Heart right ventricle (tissue), 16 donors: ENCODE data around the gene EBF3. TPM values are rescaled to one million over a fixed set of nuclear protein-coding genes. Genes with fewer than 3 reads are reported as not detected.
A peak's percentile ranks its signal among the peaks of the same experiment; 100 is the strongest.

Experiments used
- ATAC-seq, 8 donors: fragments of 200-7000 bp; cut with Tn5 transposase; one replicate each; pipeline ENCODE4 v1.9.1; 2020; ENCODE audit warnings: mild to moderate bottlenecking in 8 of 8, moderate library complexity in 8 of 8, moderate number of reproducible peaks in 1 of 8
- DNase-seq, 2 donors: peaks; one replicate each; pipeline ENCODE4 v3.0.0-alpha.2; 2020
- H3K27ac ChIP-seq, 10 donors: fragments of 200-600 bp; sonication (generic) in 2 of 10; one replicate each; pipeline versions ENCODE4 v1.5.0 to v1.8.0; 2020 to 2022; ENCODE audit warnings: mild to moderate bottlenecking in 3 of 10
- H3K27me3 ChIP-seq, 7 donors: fragments of 200-600 bp; one replicate each; pipeline ENCODE4 v1.8.0; 2021 to 2022; ENCODE audit warnings: mild to moderate bottlenecking in 2 of 7
- H3K36me3 ChIP-seq, 9 donors: fragments of 200-600 bp; sonication (generic) in 1 of 9; one replicate each; pipeline versions ENCODE4 v1.5.0 to v1.8.0; 2020 to 2022; ENCODE audit warnings: mild to moderate bottlenecking in 2 of 9
- H3K4me1 ChIP-seq, 9 donors: fragments of 200-600 bp; sonication (generic) in 1 of 9; one replicate each; pipeline versions ENCODE4 v1.5.0 to v1.8.0; 2020 to 2022; ENCODE audit warnings: mild to moderate bottlenecking in 4 of 9
- H3K4me3 ChIP-seq, 10 donors: fragments of 200-600 bp; sonication (generic) in 2 of 10; one replicate each; pipeline versions ENCODE4 v1.5.0 to v1.8.0; 2020 to 2022; ENCODE audit warnings: mild to moderate bottlenecking in 7 of 10, moderate library complexity in 2 of 10
- H3K9me3 ChIP-seq, 11 donors: fragments of 200-600 bp in 10 of 11; sonication (generic) in 2 of 11; one replicate each; pipeline versions ENCODE4 v1.5.0 to v1.8.0; 2013 to 2022; ENCODE audit warnings: mild to moderate bottlenecking in 2 of 11, control low read depth in 1 of 11, moderate library complexity in 1 of 11
- WGBS, 2 donors: extraction: QIAGEN DNeasy Blood & Tissue Kit; methylation state at CpG; one replicate each; pipeline ENCODE4 v1.1.7; 2013; ENCODE audit warnings: inconsistent platforms in 1 of 2; 5-methylcytosine and 5-hydroxymethylcytosine counted together
- intact Hi-C, 10 donors: fragments of 100-400 bp; cut with DNase I; formaldehyde crosslinking; loops; one replicate each; pipeline versions ENCODE4 v1.11.1 to v1.14.2; 2022
- polyA plus RNA-seq, 2 donors: library from polyadenylated mRNA; stranded (reverse); fragments of 200-250 nt; gene quantifications; one replicate each; pipeline ENCODE4 v1.2.3, GENCODE V29; 2013
- total RNA-seq, 10 donors: library from RNA; stranded (reverse); fragmentation: NEBNext Ultra II Directional in 3 of 10; extraction: Animal tissue kit (Norgen Biotek cat#: 25700) in 3 of 10; gene quantifications; one replicate each; pipeline versions ENCODE4 v1.2.1 to v1.2.4, GENCODE V29; 2021 to 2023
- TF ChIP-seq, protein P1 (sequence below), 9 donors: fragments of 200-600 bp; sonication (generic) in 2 of 9; IDR thresholded peaks; one replicate each; pipeline versions ENCODE4 v1.5.0 to v1.8.0; 2021 to 2022; ENCODE audit warnings: antibody characterized with exemption in 9 of 9, mild to moderate bottlenecking in 5 of 9, moderate library complexity in 1 of 9
- donor health status: Arrhythmogenic right ventricular cardiomyopathy.
- donor health status: ischemic (EF 13 %, LVEDD 7.1; RV severe dilation, severe dysfunction).
- donor health status: healthy with polysubstance abuse.
- donor health status: DM: no; HTN: yes; CAD: no.
- donor health status: DM: no; HTN: no; CAD: no.
- donor health status: ischemic (EF 25% LVEDD 6.9; RV normal size, moderate dysfunction).
- donor health status: ischemic (EF 25% LVEDD 5.7; RV mildly dilated, moderate dysfunction).
- donor health status: healthy.
- donor health status: DM: yes; HTN: yes; CAD: no.
- donor health status: Ischemic cardiomyopathy.
- donor health status: ischemic (EF 35%, LVEDD 5.7; RV mildly dilated, moderate dysfunction).
- donor health status: nonischemic (EF 11% LVEDD 7.7; RV severe dilation, severe dysfunction).
- donor health status: DM: yes; HTN: yes; CAD: no.
- donor health status: PGD.
- donor health status: ischemic (EF 29% LVEDD 5.4; RV normal size, mild dysfunction).
- donor health status: nonischemic (EF 23%, LVEDD 6.1; RV moderate dilation, normal function).

Gene EBF3
- total and polyA plus RNA-seq, 12 donors = 3.9 to 12.2 (median 5.6) TPM

DNA sequence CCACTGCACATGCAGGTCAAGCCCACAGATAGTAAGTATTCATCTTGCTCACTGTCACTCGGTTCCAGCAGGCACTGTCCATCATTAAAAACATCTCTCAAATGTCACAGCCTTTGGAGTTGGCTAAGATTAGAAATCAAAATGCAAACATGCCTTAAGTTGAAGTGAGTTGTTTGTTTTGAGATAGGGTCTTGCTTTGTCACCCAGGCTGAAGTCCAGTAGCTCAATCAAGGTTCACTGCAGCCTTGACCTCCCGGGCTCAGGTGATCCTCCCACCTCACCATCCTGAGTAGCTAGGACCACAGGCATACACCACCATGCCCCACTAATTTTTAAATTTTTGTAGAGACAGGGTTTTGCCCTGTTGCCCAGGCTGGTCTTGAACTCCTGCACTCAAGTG, 98.1 kb downstream of the EBF3 start:
- 83% methylated on average over 2 of the region's 2 CpGs for WGBS, 2 donors
- peaks cover 0 to 87% (median 11%) of the 10 kb centered on the region in 9 donors for H3K36me3 ChIP-seq
- DNase-seq = no peak
- peaks cover 0 to 24% (median 4%) of the 10 kb centered on the region in 9 donors for H3K4me1 ChIP-seq
- no peak for ATAC-seq
- intact Hi-C loops = no loop called here
- no peaks in the 10 kb centered on the region for H3K9me3 ChIP-seq
- H3K4me3 ChIP-seq = no peak overlapping the region
- TF ChIP-seq, protein P1, sequence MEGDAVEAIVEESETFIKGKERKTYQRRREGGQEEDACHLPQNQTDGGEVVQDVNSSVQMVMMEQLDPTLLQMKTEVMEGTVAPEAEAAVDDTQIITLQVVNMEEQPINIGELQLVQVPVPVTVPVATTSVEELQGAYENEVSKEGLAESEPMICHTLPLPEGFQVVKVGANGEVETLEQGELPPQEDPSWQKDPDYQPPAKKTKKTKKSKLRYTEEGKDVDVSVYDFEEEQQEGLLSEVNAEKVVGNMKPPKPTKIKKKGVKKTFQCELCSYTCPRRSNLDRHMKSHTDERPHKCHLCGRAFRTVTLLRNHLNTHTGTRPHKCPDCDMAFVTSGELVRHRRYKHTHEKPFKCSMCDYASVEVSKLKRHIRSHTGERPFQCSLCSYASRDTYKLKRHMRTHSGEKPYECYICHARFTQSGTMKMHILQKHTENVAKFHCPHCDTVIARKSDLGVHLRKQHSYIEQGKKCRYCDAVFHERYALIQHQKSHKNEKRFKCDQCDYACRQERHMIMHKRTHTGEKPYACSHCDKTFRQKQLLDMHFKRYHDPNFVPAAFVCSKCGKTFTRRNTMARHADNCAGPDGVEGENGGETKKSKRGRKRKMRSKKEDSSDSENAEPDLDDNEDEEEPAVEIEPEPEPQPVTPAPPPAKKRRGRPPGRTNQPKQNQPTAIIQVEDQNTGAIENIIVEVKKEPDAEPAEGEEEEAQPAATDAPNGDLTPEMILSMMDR (IDR thresholded peaks at IDR 0.05) = no peak
- H3K27me3 ChIP-seq = no peaks in the 10 kb centered on the region
- no peak overlapping the region for H3K27ac ChIP-seq

DNA sequence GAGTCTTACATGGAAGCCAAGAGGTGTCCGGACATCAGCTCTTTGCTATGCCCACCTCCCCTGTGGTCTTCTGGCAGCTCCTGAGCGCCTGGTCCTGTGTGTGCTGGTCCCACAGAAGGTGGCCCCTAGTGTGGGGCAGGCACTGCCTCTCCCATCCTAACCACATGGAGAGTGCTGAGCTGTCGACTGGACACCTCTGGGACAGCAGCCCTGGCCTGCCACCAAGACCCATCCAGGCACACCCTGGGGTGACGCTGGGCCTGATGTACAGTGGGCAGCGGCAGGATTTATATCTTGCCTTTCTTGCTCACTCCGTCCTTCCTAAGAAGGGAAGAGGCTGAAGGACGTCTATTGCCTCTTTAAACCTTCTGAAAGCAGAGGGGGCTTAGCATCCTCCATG, 98.7 kb downstream of the EBF3 start:
- DNase-seq (no peak), ATAC-seq (peak in 1 of 8 donors; percentile 32)
- Histone ChIP-seq H3K4me1 (peaks cover 0 to 24% (median 4%) of the 10 kb centered on the region in 9 donors), H3K4me3 (no peak overlapping the region), H3K27me3 (no peaks in the 10 kb centered on the region), H3K9me3 (no peaks in the 10 kb centered on the region), H3K27ac (no peak overlapping the region), H3K36me3 (peaks cover 0 to 87% (median 11%) of the 10 kb centered on the region in 9 donors)
- TF ChIP-seq, protein P1 (IDR thresholded peaks at IDR 0.05) = no peak
- 73 to 76% methylated on average over 7 of the region's 7 CpGs for WGBS, 2 donors
- intact Hi-C loops = no loop called here

DNA sequence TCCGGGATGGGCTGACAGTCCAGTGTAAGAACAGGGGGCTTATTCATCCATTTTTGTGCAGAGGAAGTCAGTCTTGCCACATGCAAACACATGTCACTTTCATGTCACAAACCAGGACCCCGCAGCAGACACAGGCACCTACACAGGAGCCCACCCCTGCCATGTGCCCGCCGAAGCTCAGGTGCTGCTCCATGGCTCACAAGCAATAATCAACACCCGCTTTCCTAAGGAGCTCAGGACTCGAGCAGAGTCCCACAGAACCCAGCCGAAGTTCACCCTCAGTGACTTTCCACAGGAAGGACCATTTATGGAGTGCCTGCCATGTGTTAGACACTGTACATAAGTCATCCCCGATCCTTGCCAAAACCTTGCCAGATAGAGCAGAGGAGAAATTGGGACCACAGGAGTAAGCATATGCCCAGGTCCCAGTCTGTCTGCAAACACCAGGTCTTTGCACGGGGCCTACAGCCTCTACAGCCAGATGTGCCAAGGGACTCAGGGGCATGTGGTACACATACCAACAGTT, 99.4 kb downstream of the EBF3 start:
- DNase-seq = no peak
- TF ChIP-seq, protein P1 (IDR thresholded peaks at IDR 0.05) = no peak
- peak in 1 of 8 donors; percentile 53 for ATAC-seq
- H3K4me3 ChIP-seq = no peak overlapping the region
- 72 to 81% methylated on average over 9 of the region's 9 CpGs for WGBS, 2 donors
- peaks cover 0 to 24% (median 4%) of the 10 kb centered on the region in 9 donors for H3K4me1 ChIP-seq
- intact Hi-C loops = no loop called here
- no peak overlapping the region for H3K27ac ChIP-seq
- H3K9me3 ChIP-seq = no peaks in the 10 kb centered on the region
- H3K27me3 ChIP-seq = no peaks in the 10 kb centered on the region
- H3K36me3 ChIP-seq = peaks cover 0 to 87% (median 11%) of the 10 kb centered on the region in 9 donors

DNA sequence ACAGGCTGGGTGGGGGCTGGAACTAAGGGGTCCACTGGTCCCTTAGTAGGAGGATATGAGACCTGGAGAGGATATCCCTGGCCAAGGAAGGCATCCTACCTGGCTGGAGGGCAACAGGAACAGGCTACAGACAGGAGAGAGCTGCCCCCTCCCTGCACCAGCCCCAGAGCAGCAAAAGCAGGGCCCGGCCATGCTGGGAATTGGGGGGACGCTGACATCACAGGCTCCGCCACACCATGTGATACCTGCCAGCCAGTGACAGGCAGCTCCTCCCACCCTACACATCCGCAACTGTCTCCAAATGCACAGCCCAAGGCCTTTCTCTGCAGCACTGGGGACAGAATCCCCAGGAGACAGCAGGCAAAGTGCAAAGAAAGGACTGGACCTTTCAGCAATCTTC, 100.0 kb downstream of the EBF3 start:
- TF ChIP-seq, protein P1 (IDR thresholded peaks at IDR 0.05) = no peak
- intact Hi-C loops = no loop called here
- peaks cover 0 to 89% (median 11%) of the 10 kb centered on the region in 9 donors for H3K36me3 ChIP-seq
- H3K4me1 ChIP-seq = peaks cover 0 to 24% (median 4%) of the 10 kb centered on the region in 9 donors
- H3K9me3 ChIP-seq = no peaks in the 10 kb centered on the region
- DNase-seq = no peak
- no peak overlapping the region for H3K27ac ChIP-seq
- WGBS, 2 donors = 88 to 89% methylated on average over 4 of the region's 4 CpGs
- H3K27me3 ChIP-seq = no peaks in the 10 kb centered on the region
- no peak for ATAC-seq
- no peak overlapping the region for H3K4me3 ChIP-seq
